Activated B cell treated with CpG ODN at 0.5 μM for 24 hours (primary cell): ENCODE results near the gene NDUFAF3. TPM values are rescaled to one million over a fixed set of nuclear protein-coding genes. Genes with fewer than 3 reads are reported as not detected.

Source experiments
- ATAC-seq: fragments of 200-7000 bp; cut with Tn5 transposase; one replicate; pipeline ENCODE4 v1.10.0; 2021; ENCODE audit warnings: low read depth, mild to moderate bottlenecking, moderate library complexity
- CTCF ChIA-PET: fragments of 350-600 bp; sonication (Branson Sonifier 250); formaldehyde crosslinking; loops from one replicate; lab custom pipeline; 2021; ENCODE audit warnings: antibody characterized with exemption; lab: Charles Lee
- POLR2A ChIA-PET: fragments of 350-600 bp; sonication (Branson Sonifier 250); formaldehyde crosslinking; loops from one replicate; lab custom pipeline; 2021; ENCODE audit warnings: antibody characterized with exemption; lab: Charles Lee
- DNase-seq: peaks from one replicate; pipeline ENCODE4 v3.0.0; 2022
- H3K27ac Mint-ChIP-seq: one replicate; pipeline ENCODE4 v1.8.0; 2020; ENCODE audit warnings: mixed read lengths
- H3K27me3 Mint-ChIP-seq: one replicate; pipeline ENCODE4 v1.8.0; 2021; ENCODE audit warnings: mixed read lengths
- H3K36me3 Mint-ChIP-seq: one replicate; pipeline ENCODE4 v1.8.0; 2021; ENCODE audit warnings: low read depth, mixed read lengths
- H3K4me1 Mint-ChIP-seq: one replicate; pipeline ENCODE4 v1.8.0; 2021; ENCODE audit warnings: mixed read lengths
- H3K4me3 Mint-ChIP-seq: one replicate; pipeline ENCODE4 v1.8.0; 2020; ENCODE audit warnings: mild to moderate bottlenecking, mixed read lengths
- H3K9me3 Mint-ChIP-seq: one replicate; pipeline ENCODE4 v1.8.0; 2020; ENCODE audit warnings: mixed read lengths
- CTCF ChIP-seq: fragments of 200-600 bp; IDR thresholded peaks from one replicate; pipeline ENCODE4 v1.8.0; 2022; ENCODE audit warnings: antibody characterized with exemption, mild to moderate bottlenecking
- intact Hi-C: fragments of 100-400 bp; cut with micrococcal nuclease; formaldehyde crosslinking; loops from one replicate; pipeline ENCODE4 v1.15.1; 2024
- total RNA-seq: library from RNA; stranded (reverse); gene quantifications from 2 replicates; pipeline ENCODE4 v1.2.3, GENCODE V29; 2022

NDUFAF3 gene
- total RNA-seq, 1 donor from 2014 or later = 86.5 TPM

- ChIA-PET POLR2A (interaction anchor here (0.5 to 9.9 kb wide), 6 partner anchors 15 to 150 kb away, joined by 4 to 372 read pairs (median 25); partner anchors contain the start of genes ARIH2, DALRD3, IMPDH2 and NDUFAF3), CTCF (interaction anchor here (2.0 to 2.5 kb wide), 3 partner anchors 14 to 17 kb away, joined by 5 to 30 read pairs (median 11); partner anchors contain the start of genes NDUFAF3 and P4HTM)
- no peaks in the 10 kb centered on the region for H3K27me3 Mint-ChIP-seq
These were observed 15.9 kb upstream of the NDUFAF3 start for GRCh38 chr3:49005998-49006397.

GRCh38 chr3:49006408-49007067 lies 15.4 kb upstream of the NDUFAF3 start:
- POLR2A ChIA-PET = interaction anchor here (0.5 to 9.9 kb wide), 24 partner anchors 15 to 1875 kb away, joined by 3 to 372 read pairs (median 6); partner anchors contain the start of genes ARIH2, DAG1, DALRD3 and IMPDH2
- H3K27ac Mint-ChIP-seq = peak overlapping the region; percentile 99

More at GRCh38 chr3:49005998-49006397, 15.9 kb upstream of the NDUFAF3 start:
- Mint-ChIP-seq H3K9me3 (no peaks in the 10 kb centered on the region), H3K4me1 (peaks cover 21% of the 10 kb centered on the region), H3K36me3 (peaks cover 13% of the 10 kb centered on the region), H3K4me3 (peak overlapping the region; percentile 100), H3K27ac (no peak overlapping the region)
- no peak for DNase-seq
- intact Hi-C loops = loop anchor here (5.0 kb wide), 3 partner anchors 336 to 666 kb away; partner anchors contain the start of genes APEH, PFKFB4 and USP4
- no peak for TF ChIP-seq CTCF
- ATAC-seq = no peak

GRCh38 chr3:49007068-49007770 lies 14.7 kb upstream of the NDUFAF3 start, which contains the start of gene WDR6:
Gene WDR6 (plus strand): TSS chr3:49007391. CDS start chr3:49007432, 41 bp downstream.
- intact Hi-C loops = loop anchor here (1.0 to 5.0 kb wide), 9 partner anchors 14 to 665 kb away; partner anchors contain the start of genes APEH, IMPDH2, IP6K2 and P4HTM
- peak; percentile 89 for ATAC-seq
- peak; percentile 91 for DNase-seq

More at GRCh38 chr3:49006408-49007067, 15.4 kb upstream of the NDUFAF3 start:
- H3K36me3 Mint-ChIP-seq = peaks cover 16% of the 10 kb centered on the region
- CTCF ChIA-PET = interaction anchor here (0.6 to 2.5 kb wide), 13 partner anchors 10 to 88 kb away, joined by 3 to 30 read pairs (median 4); partner anchors contain the start of genes DALRD3, IMPDH2, NDUFAF3 and P4HTM
- peaks cover 21% of the 10 kb centered on the region for H3K4me1 Mint-ChIP-seq
- DNase-seq (no peak), ATAC-seq (no peak)
- TF ChIP-seq CTCF = no peak
- H3K9me3 Mint-ChIP-seq = no peaks in the 10 kb centered on the region
- H3K4me3 Mint-ChIP-seq = peak overlapping the region; percentile 100
- H3K27me3 Mint-ChIP-seq = no peaks in the 10 kb centered on the region
- intact Hi-C loops = loop anchor here (1.0 to 5.0 kb wide), 9 partner anchors 15 to 666 kb away; partner anchors contain the start of genes APEH, IMPDH2, IP6K2 and P4HTM

More at GRCh38 chr3:49007068-49007770, 14.7 kb upstream of the NDUFAF3 start, which contains the start of gene WDR6:
- peak within 1 kb of the TSS; percentile 100 for H3K4me3 Mint-ChIP-seq
- ChIA-PET POLR2A (interaction anchor here (0.5 to 9.9 kb wide), 24 partner anchors 15 to 1876 kb away, joined by 3 to 372 read pairs (median 4); partner anchors contain the start of genes ARIH2, DAG1, DALRD3 and IMPDH2), CTCF (interaction anchor here (0.6 to 2.5 kb wide), 13 partner anchors 9 to 87 kb away, joined by 3 to 30 read pairs (median 4); partner anchors contain the start of genes DALRD3, IMPDH2, NDUFAF3 and P4HTM)
- H3K9me3 Mint-ChIP-seq = no peaks in the 10 kb centered on the region
- H3K27me3 Mint-ChIP-seq = no peaks in the 10 kb centered on the region
- H3K36me3 Mint-ChIP-seq = peaks cover 22% of the 10 kb centered on the region
- peak within 1 kb of the TSS; percentile 99 for H3K27ac Mint-ChIP-seq
- no peak for TF ChIP-seq CTCF
- peaks cover 21% of the 10 kb centered on the region for H3K4me1 Mint-ChIP-seq
